ENCODE data around the gene ATP8B4.

ATP8B4 gene

DNA sequence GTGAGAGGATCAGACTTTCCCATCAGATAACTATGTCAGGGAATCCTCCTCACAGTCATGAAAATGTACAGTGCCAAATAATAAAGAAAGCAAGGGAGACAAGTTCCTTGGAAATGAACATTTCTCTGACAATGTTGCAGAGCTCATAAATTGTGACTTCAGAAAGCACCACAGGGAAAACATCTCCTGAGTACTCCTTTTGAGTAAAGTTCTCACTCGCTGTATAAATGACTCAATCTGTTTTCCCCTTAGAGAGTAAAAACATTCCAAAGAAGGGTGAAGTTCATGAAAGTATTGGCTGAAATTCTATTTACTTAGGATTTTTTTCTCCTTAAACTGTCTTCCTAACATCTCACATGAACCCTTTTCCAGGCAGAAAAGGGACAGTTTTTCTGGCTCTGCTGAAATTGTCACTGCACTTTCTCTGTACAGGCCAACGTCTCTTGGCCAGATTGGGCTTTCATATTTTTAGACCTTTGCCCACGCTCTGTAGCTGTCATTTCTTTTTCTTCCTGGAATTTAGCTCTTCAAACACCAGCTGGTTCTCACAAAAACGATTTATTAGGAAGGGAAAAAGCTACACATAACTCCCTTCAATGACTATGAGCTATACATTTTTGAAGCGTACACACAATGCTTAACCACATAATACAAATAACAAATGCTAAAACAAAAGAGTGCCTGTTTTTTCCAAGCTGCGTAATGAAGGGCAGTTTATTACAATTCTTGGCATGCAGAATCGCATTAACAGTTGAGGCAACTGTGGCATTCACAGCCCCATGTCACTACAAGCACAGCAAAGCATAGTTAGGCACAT, 216.1 kb downstream of the ATP8B4 start:
- CTCF ChIA-PET: interaction anchor here (0.8 to 2.6 kb wide), 3 partner anchors 13 to 25 kb away, joined by 3 to 8 read pairs (median 3); no protein-coding TSS in a partner anchor
- POLR2A ChIA-PET: no interaction called here
- TF ChIP-seq, protein P1, sequence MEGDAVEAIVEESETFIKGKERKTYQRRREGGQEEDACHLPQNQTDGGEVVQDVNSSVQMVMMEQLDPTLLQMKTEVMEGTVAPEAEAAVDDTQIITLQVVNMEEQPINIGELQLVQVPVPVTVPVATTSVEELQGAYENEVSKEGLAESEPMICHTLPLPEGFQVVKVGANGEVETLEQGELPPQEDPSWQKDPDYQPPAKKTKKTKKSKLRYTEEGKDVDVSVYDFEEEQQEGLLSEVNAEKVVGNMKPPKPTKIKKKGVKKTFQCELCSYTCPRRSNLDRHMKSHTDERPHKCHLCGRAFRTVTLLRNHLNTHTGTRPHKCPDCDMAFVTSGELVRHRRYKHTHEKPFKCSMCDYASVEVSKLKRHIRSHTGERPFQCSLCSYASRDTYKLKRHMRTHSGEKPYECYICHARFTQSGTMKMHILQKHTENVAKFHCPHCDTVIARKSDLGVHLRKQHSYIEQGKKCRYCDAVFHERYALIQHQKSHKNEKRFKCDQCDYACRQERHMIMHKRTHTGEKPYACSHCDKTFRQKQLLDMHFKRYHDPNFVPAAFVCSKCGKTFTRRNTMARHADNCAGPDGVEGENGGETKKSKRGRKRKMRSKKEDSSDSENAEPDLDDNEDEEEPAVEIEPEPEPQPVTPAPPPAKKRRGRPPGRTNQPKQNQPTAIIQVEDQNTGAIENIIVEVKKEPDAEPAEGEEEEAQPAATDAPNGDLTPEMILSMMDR (IDR thresholded peaks at IDR 0.05; ENCODE audit: control extremely low read depth, extremely low read depth, low read depth, missing control alignments): no peak
- no peak for DNase-seq (ENCODE audit: extremely low spot score)

GRCh38 chr15:49901996-49902684, 216.9 kb downstream of the ATP8B4 start:
- no peak for DNase-seq (ENCODE audit: extremely low spot score)
- CTCF ChIA-PET: interaction anchor here (1.0 to 2.6 kb wide), 4 partner anchors 9 to 36 kb away, joined by 3 to 8 read pairs (median 4); no protein-coding TSS in a partner anchor
- TF ChIP-seq, protein P1 (IDR thresholded peaks at IDR 0.05; ENCODE audit: control extremely low read depth, extremely low read depth, low read depth, missing control alignments): no peak
- POLR2A ChIA-PET: no interaction called here

GRCh38 chr15:49901321-49901720, 217.7 kb downstream of the ATP8B4 start:
- TF ChIP-seq, protein P1 (IDR thresholded peaks at IDR 0.05; ENCODE audit: control extremely low read depth, extremely low read depth, low read depth, missing control alignments): no peak
- DNase-seq (ENCODE audit: extremely low spot score): no peak
- POLR2A ChIA-PET: no interaction called here
- CTCF ChIA-PET: interaction anchor here (0.8 to 2.6 kb wide), 5 partner anchors 8 to 430 kb away, joined by 3 to 8 read pairs (median 4); no protein-coding TSS in a partner anchor

DNA sequence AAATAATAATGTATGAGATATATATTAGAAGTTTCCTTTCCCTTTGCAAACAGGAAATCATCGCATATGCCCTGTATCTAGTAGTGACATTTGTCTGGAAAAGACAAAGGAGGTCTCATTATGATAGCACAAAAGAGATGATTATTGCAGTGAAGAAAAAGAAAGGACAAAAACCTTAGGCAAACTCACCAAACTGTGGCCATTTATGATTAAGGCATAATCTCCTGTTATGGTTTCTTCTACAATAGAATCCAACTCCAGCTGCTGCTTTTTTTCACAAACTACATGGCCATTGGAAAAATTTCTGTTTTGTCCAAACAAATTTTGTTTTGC, 218.2 kb downstream of the ATP8B4 start:
- CTCF ChIA-PET: interaction anchor here (0.8 to 2.6 kb wide), 4 partner anchors 23 to 429 kb away, joined by 3 to 8 read pairs (median 4); no protein-coding TSS in a partner anchor
- DNase-seq (ENCODE audit: extremely low spot score): no peak
- POLR2A ChIA-PET: no interaction called here
- TF ChIP-seq, protein P1 (IDR thresholded peaks at IDR 0.05; ENCODE audit: control extremely low read depth, extremely low read depth, low read depth, missing control alignments): no peak

- DNase-seq (ENCODE audit: extremely low spot score): no peak
- CTCF ChIA-PET: interaction anchor here (1.0 to 1.6 kb wide), 2 partner anchors 34 to 104 kb away, joined by 4 read pairs; no protein-coding TSS in a partner anchor
- POLR2A ChIA-PET: no interaction called here
- TF ChIP-seq, protein P1 (IDR thresholded peaks at IDR 0.05; ENCODE audit: control extremely low read depth, extremely low read depth, low read depth, missing control alignments): no peak
Observed at GRCh38 chr15:49900006-49900902, 218.8 kb downstream of the ATP8B4 start.

Measured in GM10248 (cell line).